Tibial nerve (tissue), 4 donors: ENCODE data around the gene ILKAP.

Experiments
- EP300 ChIP-seq, 2 donors: sonication (generic); formaldehyde crosslinking; IDR thresholded peaks; one replicate each; pipeline ENCODE4 v1.6.1; 2017; ENCODE audit warnings: antibody characterized with exemption in 2 of 2, mild to moderate bottlenecking in 1 of 2
- POLR2A ChIP-seq, 2 donors: fragments of 450-650 bp; IDR thresholded peaks; one replicate each; pipeline ENCODE4 v1.6.1; 2017; ENCODE audit warnings: antibody characterized with exemption in 2 of 2, mild to moderate bottlenecking in 2 of 2, moderate library complexity in 2 of 2
- TF ChIP-seq, protein P1 (sequence below), 5 experiments: fragments of 200-600 bp in 3 of 5; fragments of 450-650 bp in 2 of 5; sonication (generic) in 3 of 5; IDR thresholded peaks; one replicate each; pipeline ENCODE4 v1.5.1; 2016 to 2019; ENCODE audit warnings: antibody characterized with exemption in 5 of 5, mild to moderate bottlenecking in 3 of 5, moderate library complexity in 2 of 5

- TF ChIP-seq, protein P1, sequence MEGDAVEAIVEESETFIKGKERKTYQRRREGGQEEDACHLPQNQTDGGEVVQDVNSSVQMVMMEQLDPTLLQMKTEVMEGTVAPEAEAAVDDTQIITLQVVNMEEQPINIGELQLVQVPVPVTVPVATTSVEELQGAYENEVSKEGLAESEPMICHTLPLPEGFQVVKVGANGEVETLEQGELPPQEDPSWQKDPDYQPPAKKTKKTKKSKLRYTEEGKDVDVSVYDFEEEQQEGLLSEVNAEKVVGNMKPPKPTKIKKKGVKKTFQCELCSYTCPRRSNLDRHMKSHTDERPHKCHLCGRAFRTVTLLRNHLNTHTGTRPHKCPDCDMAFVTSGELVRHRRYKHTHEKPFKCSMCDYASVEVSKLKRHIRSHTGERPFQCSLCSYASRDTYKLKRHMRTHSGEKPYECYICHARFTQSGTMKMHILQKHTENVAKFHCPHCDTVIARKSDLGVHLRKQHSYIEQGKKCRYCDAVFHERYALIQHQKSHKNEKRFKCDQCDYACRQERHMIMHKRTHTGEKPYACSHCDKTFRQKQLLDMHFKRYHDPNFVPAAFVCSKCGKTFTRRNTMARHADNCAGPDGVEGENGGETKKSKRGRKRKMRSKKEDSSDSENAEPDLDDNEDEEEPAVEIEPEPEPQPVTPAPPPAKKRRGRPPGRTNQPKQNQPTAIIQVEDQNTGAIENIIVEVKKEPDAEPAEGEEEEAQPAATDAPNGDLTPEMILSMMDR (IDR thresholded peaks at IDR 0.05), result no peak
- no peak for TF ChIP-seq POLR2A (IDR thresholded peaks at IDR 0.05)
- TF ChIP-seq EP300 (IDR thresholded peaks at IDR 0.05), result no peak
Measured at GRCh38 chr2:238149841-238150572, 53.5 kb downstream of the ILKAP start.
